Measurements from ENCODE around the gene TMED9.
"Not testable (repeated sequence)": the region's sequence is repeated elsewhere in the genome, so short reads cannot be mapped to it uniquely, and the experiment has no call there.

TMED9 gene

GRCh38 chr5:177607452-177608192 lies 15.6 kb downstream of the TMED9 start:
- DNase-seq, result peak; percentile 65

- no peak for DNase-seq
Measured at GRCh38 chr5:177608243-177609075, 16.5 kb downstream of the TMED9 start.

- DNase-seq, result no peak
Measured at GRCh38 chr5:177609076-177610059, 17.4 kb downstream of the TMED9 start.

GRCh38 chr5:177610131-177610769 lies 18.2 kb downstream of the TMED9 start:
- DNase-seq, result no peak

- DNase-seq, result no peak
Measured at GRCh38 chr5:177610770-177611445, 18.9 kb downstream of the TMED9 start.

- no peak for DNase-seq
Measured at GRCh38 chr5:177611446-177612214, 19.6 kb downstream of the TMED9 start.

GRCh38 chr5:177612215-177612673 lies 20.2 kb downstream of the TMED9 start:
- DNase-seq, result no peak

GRCh38 chr5:177620560-177620959 lies 28.6 kb downstream of the TMED9 start:
- DNase-seq, result no peak

- not testable (repeated sequence) for DNase-seq
Measured at GRCh38 chr5:177624172-177624571, 32.2 kb downstream of the TMED9 start.

GRCh38 chr5:177630186-177630585 lies 38.2 kb downstream of the TMED9 start:
- not testable (repeated sequence) for DNase-seq

GRCh38 chr5:177634912-177635311 lies 42.9 kb downstream of the TMED9 start:
- not testable (repeated sequence) for DNase-seq

- DNase-seq, result not testable (repeated sequence)
Measured at GRCh38 chr5:177645462-177645861, 53.5 kb downstream of the TMED9 start.
